A549 treated with dexamethasone at 1 μM for 4 hours (cell line): Measurements from ENCODE around the gene NCCRP1. TPM values are rescaled to one million over a fixed set of nuclear protein-coding genes. Genes with fewer than 3 reads are reported as not detected.

ENCODE experiments used
- total RNA-seq: library from RNA; stranded (reverse); fragments of 200-300 nt; extraction: Qiagen RNA extraction; gene quantifications from 5 replicates; pipeline ENCODE4 v1.2.3, GENCODE V29; 2022

Gene NCCRP1, protein sequence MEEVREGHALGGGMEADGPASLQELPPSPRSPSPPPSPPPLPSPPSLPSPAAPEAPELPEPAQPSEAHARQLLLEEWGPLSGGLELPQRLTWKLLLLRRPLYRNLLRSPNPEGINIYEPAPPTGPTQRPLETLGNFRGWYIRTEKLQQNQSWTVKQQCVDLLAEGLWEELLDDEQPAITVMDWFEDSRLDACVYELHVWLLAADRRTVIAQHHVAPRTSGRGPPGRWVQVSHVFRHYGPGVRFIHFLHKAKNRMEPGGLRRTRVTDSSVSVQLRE
- total RNA-seq: 1.0 to 1.7 TPM (median 1.5 TPM) in 5 replicates

DNA sequence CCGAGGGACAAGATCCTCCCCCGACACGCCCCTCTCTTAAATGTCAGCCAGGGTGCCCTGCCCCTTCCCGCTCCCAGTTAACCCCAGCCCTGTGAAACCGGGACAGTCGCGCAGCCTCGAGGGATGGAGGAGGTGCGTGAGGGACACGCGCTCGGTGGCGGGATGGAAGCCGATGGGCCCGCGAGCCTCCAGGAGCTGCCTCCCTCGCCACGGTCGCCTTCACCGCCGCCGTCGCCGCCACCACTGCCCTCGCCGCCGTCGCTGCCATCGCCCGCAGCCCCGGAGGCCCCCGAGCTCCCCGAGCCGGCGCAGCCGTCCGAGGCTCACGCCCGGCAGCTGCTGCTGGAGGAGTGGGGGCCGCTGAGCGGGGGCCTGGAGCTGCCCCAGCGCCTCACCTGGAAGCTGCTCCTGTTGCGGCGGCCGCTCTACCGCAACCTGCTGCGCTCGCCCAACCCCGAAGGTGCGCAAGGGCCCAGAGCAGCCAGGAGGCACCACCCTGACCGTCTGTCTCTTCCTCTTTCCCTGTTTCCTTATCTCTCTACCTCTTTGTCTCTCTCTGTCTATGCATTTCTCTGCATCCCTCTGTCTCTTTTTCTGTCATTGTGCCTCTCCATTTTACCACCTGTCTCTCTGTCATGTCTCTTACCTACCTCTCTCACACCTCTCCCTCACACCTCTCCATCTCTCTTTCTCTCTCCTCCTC lies at the start of gene NCCRP1:
NCCRP1 (plus strand) TSS at position 105 of the 703 bp plus-strand sequence; CDS start at position 124, 19 bp downstream.

DNA sequence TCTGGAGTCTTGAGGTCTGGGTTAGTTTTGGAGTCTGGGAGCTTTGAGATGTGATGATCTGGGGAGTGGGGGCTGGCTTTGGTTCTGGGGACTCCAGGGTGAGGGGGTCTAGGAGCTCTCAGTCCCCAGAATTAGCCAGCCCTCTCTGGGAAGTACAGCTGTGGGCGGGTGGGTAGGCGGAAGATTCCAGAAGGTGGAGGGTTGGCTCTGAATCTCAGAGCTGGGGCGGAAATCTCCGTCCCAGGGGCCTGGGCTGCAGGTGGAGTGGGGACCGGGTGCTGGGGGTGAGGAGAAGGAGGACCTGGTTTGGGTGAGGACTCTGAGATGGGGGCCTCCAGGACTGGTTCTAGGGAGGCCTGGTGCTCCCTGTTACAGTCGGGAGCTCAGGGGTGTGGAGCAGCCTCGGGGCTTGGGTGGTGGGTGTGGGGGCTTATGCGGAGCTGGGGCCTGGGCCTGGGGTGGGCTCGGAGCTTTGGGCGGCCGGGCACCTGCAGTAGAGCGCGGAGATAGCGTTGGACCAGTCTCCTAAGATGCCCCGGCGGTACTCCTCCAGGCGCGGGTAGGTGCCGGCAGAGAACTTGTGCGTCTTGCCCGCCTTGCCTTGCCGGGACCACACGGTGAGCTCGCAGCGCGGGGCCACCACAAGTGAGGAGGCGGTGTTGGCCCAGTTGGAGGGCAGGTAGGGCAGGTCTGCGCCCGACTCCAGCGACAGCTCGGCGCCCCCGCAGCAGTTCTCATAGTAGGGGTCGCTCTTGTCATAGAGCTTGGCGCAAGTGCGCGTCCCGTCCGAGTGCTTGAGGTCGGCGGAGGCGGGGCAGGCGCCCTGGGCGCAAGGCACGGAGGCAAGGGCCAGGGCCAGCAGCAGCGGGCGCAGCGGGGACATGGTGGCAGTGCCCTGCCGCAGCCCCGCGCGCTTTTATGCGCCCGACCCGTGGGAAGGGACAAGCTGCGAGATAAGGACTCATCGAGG lies 6.9 kb downstream of the NCCRP1 start, which contains the start of gene SYCN:
SYCN (minus strand) TSS at position 892 of the 970 bp plus-strand sequence; CDS start at position 883, 9 bp downstream.

DNA sequence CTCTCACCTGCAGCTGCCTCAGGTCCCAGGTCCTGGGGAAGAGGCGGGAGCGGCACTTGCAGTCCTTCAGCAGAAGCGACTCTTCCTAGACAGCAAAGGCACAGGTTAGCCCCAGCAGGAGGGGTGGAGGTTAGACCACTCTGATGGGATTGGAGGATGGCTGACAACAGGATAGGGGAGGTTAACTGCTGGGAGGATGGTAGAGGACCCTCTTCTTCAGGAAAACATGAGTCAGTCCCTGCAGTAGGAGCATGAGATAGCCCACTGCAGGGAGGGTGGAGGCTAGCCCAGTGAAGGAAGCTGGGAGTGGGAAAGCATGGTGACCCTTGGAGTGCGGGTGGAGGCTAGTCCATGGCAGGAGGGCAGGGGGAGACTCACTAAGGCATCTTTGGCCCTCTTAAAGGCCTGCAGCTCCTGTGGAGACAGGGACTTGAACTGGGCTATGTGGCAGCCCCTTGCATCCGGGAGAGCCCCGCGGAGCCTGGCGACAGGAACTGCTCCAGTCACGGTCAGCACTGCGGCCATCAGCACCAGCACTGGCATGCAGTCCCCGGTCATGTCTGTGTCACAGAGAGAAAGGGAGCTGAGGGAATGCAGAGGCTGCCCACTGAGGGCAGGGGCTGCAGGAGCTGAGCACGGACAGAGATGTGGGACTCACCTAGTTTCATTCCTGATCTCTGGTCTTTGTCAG lies 47.8 kb downstream of the NCCRP1 start, which contains the start of gene IFNL3:
IFNL3 (minus strand) TSS at position 597 of the 691 bp plus-strand sequence; CDS start at position 558, 39 bp downstream.

DNA sequence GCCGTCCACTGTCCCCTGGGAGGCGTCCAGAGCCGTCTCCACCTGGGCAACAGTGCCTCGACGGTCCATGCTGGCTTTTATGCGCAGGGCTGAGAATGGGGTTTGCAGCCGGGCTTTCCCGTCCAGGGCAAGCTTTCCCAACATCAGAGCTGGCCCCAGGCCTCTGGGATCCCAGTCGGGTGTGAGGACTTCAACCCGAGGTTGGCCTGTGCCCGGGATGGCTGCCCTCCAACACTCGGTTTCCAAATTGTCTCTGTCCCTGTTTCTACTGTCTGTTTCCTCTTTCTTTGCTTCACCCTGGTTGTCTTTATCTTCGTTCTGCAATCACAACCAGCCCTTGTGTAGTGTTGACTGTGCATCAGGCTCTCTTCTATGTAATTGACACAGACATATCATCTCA lies 52.0 kb downstream of the NCCRP1 start, which contains the start of gene IFNL4:
IFNL4 (minus strand) TSS at position 51 of the 400 bp plus-strand sequence.

Other genes starting within 250 kb of the NCCRP1 start
- 56.0 to 78.7 TPM (median 73.9 TPM) in 5 replicates for gene FBXO17, start 221.2 kb upstream of the NCCRP1 start, total RNA-seq
- 2.1 to 4.5 TPM (median 3.7 TPM) in 5 replicates for gene FBXO27, start 164.4 kb upstream of the NCCRP1 start, total RNA-seq
- gene ACP7, start 112.6 kb upstream of the NCCRP1 start, total RNA-seq: 0.02 to 0.07 TPM (median 0.05 TPM) in 5 replicates
- 70.5 to 147 TPM (median 134 TPM) in 5 replicates for gene PAK4, start 71.2 kb upstream of the NCCRP1 start, total RNA-seq
- gene SYCN, start 7.3 kb downstream of the NCCRP1 start, total RNA-seq: not detected in 5 replicates
- not detected in 5 replicates for gene IFNL3, start 48.0 kb downstream of the NCCRP1 start, total RNA-seq
- not detected in 5 replicates for gene IFNL4, start 51.9 kb downstream of the NCCRP1 start, total RNA-seq
- gene IFNL2, start 71.4 kb downstream of the NCCRP1 start, total RNA-seq: not detected in 5 replicates
- gene IFNL1, start 99.4 kb downstream of the NCCRP1 start, total RNA-seq: 0.16 to 0.26 TPM in 2 of 5 replicates, not detected in the others
- gene LRFN1, start 123.9 kb downstream of the NCCRP1 start, total RNA-seq: 6.3 to 10.8 TPM (median 9.6 TPM) in 5 replicates
- gene GMFG, start 139.1 kb downstream of the NCCRP1 start, total RNA-seq: 0.31 TPM in 1 of 5 replicates, not detected in the others
- gene SAMD4B, start 145.5 kb downstream of the NCCRP1 start, total RNA-seq: 101 to 193 TPM (median 189 TPM) in 5 replicates
- 70.3 to 88.0 TPM (median 86.0 TPM) in 5 replicates for gene PAF1, start 194.1 kb downstream of the NCCRP1 start, total RNA-seq
- 66.9 to 81.5 TPM (median 79.2 TPM) in 5 replicates for gene MED29, start 194.4 kb downstream of the NCCRP1 start, total RNA-seq
- 195 to 324 TPM (median 282 TPM) in 5 replicates for gene ZFP36, start 209.9 kb downstream of the NCCRP1 start, total RNA-seq
- gene PLEKHG2, start 215.7 kb downstream of the NCCRP1 start, total RNA-seq: 60.4 to 147 TPM (median 118 TPM) in 5 replicates
- 6,292 to 6,945 TPM (median 6,439 TPM) in 5 replicates for gene RPS16, start 239.0 kb downstream of the NCCRP1 start, total RNA-seq
- 141 to 199 TPM (median 189 TPM) in 5 replicates for gene SUPT5H, start 248.6 kb downstream of the NCCRP1 start, total RNA-seq